ENCODE measurements around the gene ANKFY1.

GRCh38 chr17:4160294-4160859 is 103.4 kb downstream of the ANKFY1 start:
- no peak for TF ChIP-seq POLR2A (IDR thresholded peaks at IDR 0.05)
- TF ChIP-seq, protein P1, sequence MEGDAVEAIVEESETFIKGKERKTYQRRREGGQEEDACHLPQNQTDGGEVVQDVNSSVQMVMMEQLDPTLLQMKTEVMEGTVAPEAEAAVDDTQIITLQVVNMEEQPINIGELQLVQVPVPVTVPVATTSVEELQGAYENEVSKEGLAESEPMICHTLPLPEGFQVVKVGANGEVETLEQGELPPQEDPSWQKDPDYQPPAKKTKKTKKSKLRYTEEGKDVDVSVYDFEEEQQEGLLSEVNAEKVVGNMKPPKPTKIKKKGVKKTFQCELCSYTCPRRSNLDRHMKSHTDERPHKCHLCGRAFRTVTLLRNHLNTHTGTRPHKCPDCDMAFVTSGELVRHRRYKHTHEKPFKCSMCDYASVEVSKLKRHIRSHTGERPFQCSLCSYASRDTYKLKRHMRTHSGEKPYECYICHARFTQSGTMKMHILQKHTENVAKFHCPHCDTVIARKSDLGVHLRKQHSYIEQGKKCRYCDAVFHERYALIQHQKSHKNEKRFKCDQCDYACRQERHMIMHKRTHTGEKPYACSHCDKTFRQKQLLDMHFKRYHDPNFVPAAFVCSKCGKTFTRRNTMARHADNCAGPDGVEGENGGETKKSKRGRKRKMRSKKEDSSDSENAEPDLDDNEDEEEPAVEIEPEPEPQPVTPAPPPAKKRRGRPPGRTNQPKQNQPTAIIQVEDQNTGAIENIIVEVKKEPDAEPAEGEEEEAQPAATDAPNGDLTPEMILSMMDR (IDR thresholded peaks at IDR 0.05): no peak
- no peak for TF ChIP-seq POLR2AphosphoS5 (IDR thresholded peaks at IDR 0.05)
